Stimulated activated CD4-positive, alpha-beta T cell treated with anti-CD3 and anti-CD28 coated beads, Interleukin-4, amount 100 ng/mL, for 4 hours (primary cell): Measurements from ENCODE around the gene SNX11.
"Not testable (repeated sequence)": the region's sequence is repeated elsewhere in the genome, so short reads cannot be mapped to it uniquely, and the experiment has no call there.

Source experiments
- DNase-seq, 2 experiments: peaks; one replicate each; pipeline ENCODE4 v3.0.0-alpha.2; 2020

Gene SNX11

GRCh38 chr17:48107137-48108055 lies at the start of gene SNX11:
Gene SNX11 (plus strand): TSS chr17:48107766. CDS start chr17:48112044, 4,278 bp downstream.
- DNase-seq: peak; percentile 93 to 97

GRCh38 chr17:48058393-48059124 lies 49.0 kb upstream of the SNX11 start:
- DNase-seq: no peak

GRCh38 chr17:48059125-48059668 lies 48.4 kb upstream of the SNX11 start:
- DNase-seq: no peak

- DNase-seq: no peak
Observed at GRCh38 chr17:48060249-48060648, 47.3 kb upstream of the SNX11 start.

GRCh38 chr17:48062273-48062672 lies 45.3 kb upstream of the SNX11 start:
- DNase-seq: no peak

- no peak for DNase-seq
Observed at GRCh38 chr17:48064638-48065037, 42.9 kb upstream of the SNX11 start.

GRCh38 chr17:48066192-48066591 lies 41.4 kb upstream of the SNX11 start:
- DNase-seq: no peak

- DNase-seq: no peak
Observed at GRCh38 chr17:48066656-48067055, 40.9 kb upstream of the SNX11 start.

- DNase-seq: no peak
Observed at GRCh38 chr17:48067245-48067644, 40.3 kb upstream of the SNX11 start.

GRCh38 chr17:48067808-48068207 lies 39.8 kb upstream of the SNX11 start:
- DNase-seq: not testable (repeated sequence)

GRCh38 chr17:48068491-48068961 lies 39.0 kb upstream of the SNX11 start:
- no peak for DNase-seq

GRCh38 chr17:48070195-48070594 lies 37.4 kb upstream of the SNX11 start:
- DNase-seq: no peak

GRCh38 chr17:48071654-48072053 lies 35.9 kb upstream of the SNX11 start:
- DNase-seq: no peak

- not testable (repeated sequence) for DNase-seq
Observed at GRCh38 chr17:48072811-48073210, 34.8 kb upstream of the SNX11 start.

- DNase-seq: not testable (repeated sequence)
Observed at GRCh38 chr17:48073566-48074094, 33.9 kb upstream of the SNX11 start.

GRCh38 chr17:48074322-48075081 lies 33.1 kb upstream of the SNX11 start:
- DNase-seq: peak; percentile 64 to 67

GRCh38 chr17:48077152-48077551 lies 30.4 kb upstream of the SNX11 start:
- DNase-seq: not testable (repeated sequence)

- DNase-seq: no peak
Observed at GRCh38 chr17:48081858-48082257, 25.7 kb upstream of the SNX11 start.

GRCh38 chr17:48084932-48085331 lies 22.6 kb upstream of the SNX11 start:
- DNase-seq: no peak

GRCh38 chr17:48093341-48094045 lies 14.1 kb upstream of the SNX11 start:
- no peak for DNase-seq

- no peak for DNase-seq
Observed at GRCh38 chr17:48095611-48096010, 12.0 kb upstream of the SNX11 start.

GRCh38 chr17:48100160-48100559 lies 7.4 kb upstream of the SNX11 start:
- DNase-seq: no peak
